Middle frontal gyrus (tissue), 1 donor: Measurements from ENCODE around the gene CXCL1.
"Not testable (repeated sequence)": the region's sequence is repeated elsewhere in the genome, so short reads cannot be mapped to it uniquely, and the experiment has no call there.

Experiments used
- DNase-seq: peaks from one replicate; pipeline ENCODE4 v3.0.0-alpha.2; 2015; ENCODE audit warnings: low spot score; ENCODE audit errors: extremely low spot score

CXCL1 gene

GRCh38 chr4:73874386-73874785 is 5.2 kb downstream of the CXCL1 start:
- no peak for DNase-seq

GRCh38 chr4:73875401-73875800 is 6.2 kb downstream of the CXCL1 start:
- DNase-seq = no peak

DNA sequence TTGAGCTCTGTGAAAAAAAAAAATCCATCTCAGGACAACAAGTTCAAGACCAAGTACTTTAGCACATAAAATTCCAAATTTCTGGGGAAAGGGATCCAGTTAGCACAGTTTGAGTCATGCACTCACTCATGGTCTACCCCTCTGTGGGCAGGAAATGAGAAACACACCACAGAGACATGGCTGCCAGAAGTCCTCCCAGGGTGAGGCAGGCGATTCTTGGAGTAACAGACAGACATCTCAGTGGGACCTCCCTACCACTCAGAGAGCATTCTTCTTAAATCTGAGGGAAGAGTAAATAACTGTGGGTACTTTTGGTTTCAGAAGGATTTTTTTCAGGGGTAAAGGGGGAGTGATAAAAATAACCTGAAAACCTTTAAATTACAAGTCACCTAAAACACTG is 14.1 kb downstream of the CXCL1 start:
- DNase-seq = no peak

- no peak for DNase-seq
These were observed 16.5 kb downstream of the CXCL1 start for GRCh38 chr4:73885574-73886267.

DNA sequence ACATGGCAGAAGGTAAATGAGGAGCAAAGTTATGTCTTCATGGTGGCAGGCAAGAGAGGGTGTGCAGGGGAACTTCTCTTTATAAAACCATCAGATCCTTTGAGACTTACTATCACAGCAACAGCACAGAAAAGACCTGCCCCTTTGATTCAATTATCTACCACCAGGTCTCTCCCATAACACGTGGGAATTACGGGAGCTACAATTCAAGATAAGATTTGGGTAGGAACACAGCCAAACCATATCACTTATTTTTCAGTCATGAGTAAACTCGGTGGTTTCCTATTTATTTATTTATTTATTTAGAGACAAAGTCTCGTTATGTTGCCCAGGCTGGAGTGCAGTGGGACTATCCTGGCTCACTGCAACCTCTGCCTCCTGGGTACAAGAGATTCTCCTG is 22.1 kb downstream of the CXCL1 start:
- DNase-seq = no peak

- DNase-seq = no peak
These were observed 22.7 kb downstream of the CXCL1 start for GRCh38 chr4:73891739-73892405.

DNA sequence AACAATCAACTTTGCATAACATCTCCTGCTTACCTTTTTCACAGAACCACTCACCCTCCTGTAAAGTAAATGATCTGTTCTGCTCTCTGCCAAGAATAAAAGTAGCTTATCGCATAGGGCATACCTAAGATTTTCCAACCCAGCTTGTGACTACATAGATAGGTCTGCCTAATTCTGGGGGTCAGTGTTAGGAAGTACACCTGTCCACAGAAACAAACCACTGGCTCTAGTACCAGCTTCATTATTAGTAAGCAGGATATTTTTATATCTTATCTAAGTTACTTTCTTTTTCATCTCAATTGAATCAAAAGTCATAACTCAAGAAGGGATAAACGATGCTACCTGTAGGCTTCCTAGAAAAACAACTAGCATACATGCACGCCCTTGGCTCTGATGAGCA is 23.8 kb downstream of the CXCL1 start:
- DNase-seq = no peak

- DNase-seq = no peak
These were observed 24.8 kb downstream of the CXCL1 start for GRCh38 chr4:73894001-73894400.

GRCh38 chr4:73895201-73896175 is 26.3 kb downstream of the CXCL1 start:
- no peak for DNase-seq

GRCh38 chr4:73896416-73896815 is 27.2 kb downstream of the CXCL1 start:
- no peak for DNase-seq

GRCh38 chr4:73897380-73898136 is 28.4 kb downstream of the CXCL1 start:
- DNase-seq = no peak

GRCh38 chr4:73899338-73899737 is 30.1 kb downstream of the CXCL1 start:
- DNase-seq = not testable (repeated sequence)

DNA sequence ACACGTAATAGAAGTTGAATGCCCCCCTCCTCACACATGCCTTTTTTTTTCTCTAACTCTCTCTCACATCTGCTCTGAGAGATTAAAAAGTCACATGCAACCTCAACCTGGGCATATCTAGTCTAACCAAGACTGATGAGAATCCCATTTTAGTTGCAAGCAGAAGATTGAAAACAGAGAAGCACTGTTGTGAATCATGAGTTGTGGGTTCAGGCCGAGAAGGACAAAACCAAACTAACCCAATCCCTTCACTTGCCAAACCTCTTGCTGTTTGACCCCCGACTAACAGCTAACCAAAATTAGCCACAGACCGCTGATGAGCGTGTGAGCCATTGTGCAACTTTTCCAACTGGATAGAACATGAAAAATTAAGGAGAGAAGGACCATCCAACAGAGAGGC is 31.8 kb downstream of the CXCL1 start:
- DNase-seq = no peak

GRCh38 chr4:73902038-73902637 is 32.9 kb downstream of the CXCL1 start:
- DNase-seq = no peak

GRCh38 chr4:73902817-73903547 is 33.8 kb downstream of the CXCL1 start:
- DNase-seq = no peak

GRCh38 chr4:73904491-73904890 is 35.3 kb downstream of the CXCL1 start:
- no peak for DNase-seq

GRCh38 chr4:73908965-73909364 is 39.8 kb downstream of the CXCL1 start:
- DNase-seq = no peak

- no peak for DNase-seq
These were observed 42.6 kb downstream of the CXCL1 start for GRCh38 chr4:73911746-73912145.

DNA sequence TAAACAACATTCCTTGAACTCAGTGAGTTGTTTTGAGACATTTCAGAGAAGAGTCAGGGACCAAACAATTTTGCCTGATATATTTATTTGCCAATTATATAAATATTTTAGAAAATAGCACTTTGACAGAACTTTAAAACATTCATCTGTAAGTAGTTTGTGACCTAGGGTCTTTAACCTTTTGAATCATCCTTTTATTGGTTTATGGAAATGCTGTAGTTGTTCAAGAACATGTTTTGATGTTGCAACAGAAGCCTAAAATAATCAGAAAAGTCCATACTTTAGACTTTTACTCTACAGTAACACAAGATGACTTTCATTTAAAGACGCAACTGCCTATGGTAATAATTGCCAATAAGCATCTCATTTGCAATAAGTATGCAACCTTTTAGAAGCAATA is 43.0 kb downstream of the CXCL1 start:
- DNase-seq = no peak

DNA sequence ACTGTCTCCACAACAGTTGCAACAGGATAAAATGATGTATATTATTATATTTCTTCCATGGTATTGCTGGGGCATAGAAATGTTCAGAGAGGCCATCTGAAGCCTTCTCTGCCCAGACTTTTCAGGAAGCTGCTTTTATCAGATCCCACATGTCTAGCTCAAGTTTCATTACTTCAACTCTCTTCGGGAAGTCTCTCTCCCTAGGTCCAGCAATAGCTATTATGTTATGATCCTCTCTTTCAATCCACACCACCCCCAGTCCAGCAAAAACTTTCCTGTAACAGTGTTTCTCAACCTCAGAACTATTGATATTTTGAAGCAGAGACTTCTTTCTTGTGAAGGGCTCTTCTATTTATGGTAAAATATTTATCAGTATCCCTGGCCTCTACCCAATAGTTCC is 44.9 kb downstream of the CXCL1 start:
- DNase-seq = no peak
